ENCODE results near the gene NUB1.

GRCh38 chr7:151338809-151339208 is 2.8 kb upstream of the NUB1 start:
- no peak for TF ChIP-seq CTCF (IDR thresholded peaks at IDR 0.05)
- TF ChIP-seq PBX3 (IDR thresholded peaks at IDR 0.05): no peak
- TF ChIP-seq POLR2AphosphoS5 (IDR thresholded peaks at IDR 0.05; ENCODE audit: low read depth, low read length): no peak
- TF ChIP-seq EP300 (IDR thresholded peaks at IDR 0.05; ENCODE audit: borderline replicate concordance in 1 of 2, low read depth in 1 of 2, low read length in 1 of 2): no peak
- no peak for TF ChIP-seq YY1 (IDR thresholded peaks at IDR 0.05; ENCODE audit: low read depth)
- TF ChIP-seq FOXJ3 (CRISPR knock-in tag; IDR thresholded peaks at IDR 0.05): no peak
- TF ChIP-seq SMC3 (IDR thresholded peaks at IDR 0.05; ENCODE audit: low read depth, low read length): no peak
- TF ChIP-seq MXI1 (IDR thresholded peaks at IDR 0.05; ENCODE audit: low read depth, low read length): no peak
- TF ChIP-seq USF1 (IDR thresholded peaks at IDR 0.05; ENCODE audit: borderline replicate concordance, low read depth): no peak
- no peak for TF ChIP-seq GATA2 (CRISPR knock-in tag; IDR thresholded peaks at IDR 0.05)

Data from SK-N-SH (cell line).